T-helper 1 cell treated with Interleukin-12 subunit alpha and Interleukin-12 subunit beta and Interleukin-4 antibody, amounts not matched to agents 30 ng/mL and 1 ng/mL, for 36 hours (primary cell): ENCODE data around the gene ACTL6A. TPM values are rescaled to one million over a fixed set of nuclear protein-coding genes. Genes with fewer than 3 reads are reported as not detected.

Source experiments
- intact Hi-C: fragments of 100-400 bp; cut with micrococcal nuclease; formaldehyde crosslinking; loops from one replicate; pipeline ENCODE4 v1.15.1; 2024
- total RNA-seq: library from RNA; stranded (reverse); gene quantifications from 2 replicates; pipeline ENCODE4 v1.2.3, GENCODE V29; 2022

ACTL6A gene
- total RNA-seq, 1 donor from 2014 or later, result 77.8 TPM

DNA sequence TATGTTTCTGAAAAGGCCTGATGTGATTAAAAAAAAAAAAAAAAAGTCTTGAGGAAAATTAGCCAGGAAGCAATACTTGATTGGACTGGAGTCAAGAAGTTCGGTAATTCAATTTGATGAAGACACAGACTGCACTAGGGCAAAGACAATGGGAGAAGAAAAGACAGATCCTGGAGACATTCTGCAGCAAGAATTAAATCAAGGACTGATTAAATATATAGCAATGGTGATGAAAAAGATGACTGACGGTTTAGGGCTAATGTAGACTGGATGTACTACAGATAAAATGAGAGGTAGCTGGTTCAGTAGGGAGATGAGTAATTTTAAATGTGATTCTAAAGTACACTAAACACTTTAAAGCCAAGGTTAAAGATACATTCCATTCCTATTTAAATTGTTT, 27.9 kb downstream of the ACTL6A start:
- intact Hi-C loops, result no loop called here

GRCh38 chr3:179591313-179591712, 28.6 kb downstream of the ACTL6A start:
- intact Hi-C loops, result no loop called here

GRCh38 chr3:179599531-179599930, 36.8 kb downstream of the ACTL6A start:
- intact Hi-C loops, result no loop called here

GRCh38 chr3:179603321-179603720, 40.6 kb downstream of the ACTL6A start:
- intact Hi-C loops, result no loop called here

- intact Hi-C loops, result loop anchor here (1.0 to 2.0 kb wide), 10 partner anchors 42 to 1308 kb away; partner anchors contain the start of genes ACTL6A, FXR1, GNB4 and MFN1
Measured at GRCh38 chr3:179603831-179604230, 41.1 kb downstream of the ACTL6A start.

GRCh38 chr3:179604321-179605078, 41.8 kb downstream of the ACTL6A start, which contains the start of the genes MRPL47 and NDUFB5:
TSS of gene MRPL47 (minus strand) at chr3:179604638. CDS start at chr3:179604624, 14 bp downstream.
TSS of gene NDUFB5 (plus strand) at chr3:179604794. CDS start at chr3:179604816, 22 bp downstream.
- intact Hi-C loops, result loop anchor here (1.0 to 2.0 kb wide), 10 partner anchors 42 to 1308 kb away; partner anchors contain the start of genes ACTL6A, FXR1, GNB4 and MFN1

DNA sequence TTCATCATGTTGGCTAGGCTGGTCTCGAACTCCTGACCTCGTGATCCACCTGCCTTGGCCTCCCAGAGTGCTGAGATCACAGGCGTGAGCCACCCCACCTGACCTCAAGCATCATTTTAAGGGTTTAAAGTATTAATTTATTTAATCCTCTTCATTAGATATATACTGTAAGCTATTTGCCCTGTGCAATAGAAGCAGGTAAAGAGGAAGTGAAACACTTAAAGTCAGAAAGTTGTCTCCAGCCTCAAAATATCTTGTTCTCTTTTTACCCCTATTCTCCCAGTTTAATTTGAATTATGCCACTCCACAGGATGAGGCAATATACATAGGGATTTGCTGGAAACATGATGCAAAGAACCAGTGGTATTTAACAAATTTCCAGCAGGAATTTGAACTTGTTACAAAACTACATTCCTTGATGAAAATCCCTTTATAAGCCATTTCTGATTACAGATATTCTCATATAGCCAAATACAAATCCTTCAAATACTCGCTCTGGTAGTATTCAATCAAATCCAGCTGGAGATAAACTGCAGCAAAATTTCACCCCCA, 43.9 kb downstream of the ACTL6A start:
- intact Hi-C loops, result no loop called here

- intact Hi-C loops, result loop anchor here (1.0 to 2.0 kb wide), 6 partner anchors 43 to 1380 kb away; partner anchors contain the start of genes ACTL6A, DNAJC19 and TTC14
Measured at GRCh38 chr3:179608931-179609720, 46.4 kb downstream of the ACTL6A start.

- intact Hi-C loops, result no loop called here
Measured at GRCh38 chr3:179610066-179610465, 47.3 kb downstream of the ACTL6A start.

DNA sequence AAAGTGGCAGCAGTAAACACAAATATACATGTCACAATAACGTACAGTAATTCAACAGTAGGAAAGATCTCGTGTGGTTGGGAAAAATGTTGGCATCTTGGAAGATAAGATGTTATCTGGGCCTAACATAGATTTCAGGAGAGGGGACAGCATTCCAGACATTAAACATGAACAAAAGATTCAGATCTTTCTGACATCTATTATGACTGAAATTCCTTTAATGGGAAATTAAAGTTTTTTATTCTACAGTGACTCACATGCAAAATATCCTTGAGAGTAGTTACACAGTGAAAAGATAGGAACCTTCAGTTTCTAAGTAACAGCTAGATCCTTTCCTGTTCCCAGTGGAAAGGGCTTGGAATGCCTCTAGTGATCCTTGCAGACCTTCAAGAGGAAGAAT, 51.1 kb downstream of the ACTL6A start:
- intact Hi-C loops, result no loop called here

DNA sequence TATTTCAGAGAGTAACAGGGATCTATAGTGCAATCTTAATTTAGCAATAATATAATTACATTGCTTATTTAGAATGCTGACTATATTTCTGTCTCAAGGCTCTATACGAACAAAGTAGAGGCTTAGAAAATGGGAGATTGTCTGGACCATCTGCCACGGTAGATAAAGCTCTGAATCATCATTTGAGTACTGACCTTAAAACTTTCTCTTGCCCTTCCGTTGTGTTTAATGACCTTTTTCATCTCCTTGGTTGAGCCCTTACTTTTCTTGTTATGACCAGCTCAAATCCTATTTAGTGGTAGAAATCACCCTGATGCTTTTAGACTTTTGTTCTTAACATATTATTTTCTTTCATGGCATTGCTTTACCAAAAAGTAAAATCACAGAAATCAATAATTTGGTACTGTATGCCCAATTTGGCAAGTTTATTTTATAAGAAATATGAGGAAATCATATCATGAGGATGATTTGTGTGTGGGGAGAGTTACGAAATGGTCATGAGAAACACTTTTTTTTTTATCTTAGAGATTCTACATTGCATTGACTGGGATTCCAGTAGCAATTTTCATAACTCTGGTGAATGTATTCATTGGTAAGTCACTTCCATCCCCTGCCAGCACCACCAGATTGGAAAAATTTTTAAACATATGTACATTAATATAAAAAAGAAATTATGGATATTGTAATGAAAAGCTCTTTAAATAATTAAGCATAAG, 52.9 kb downstream of the ACTL6A start:
- intact Hi-C loops, result no loop called here

DNA sequence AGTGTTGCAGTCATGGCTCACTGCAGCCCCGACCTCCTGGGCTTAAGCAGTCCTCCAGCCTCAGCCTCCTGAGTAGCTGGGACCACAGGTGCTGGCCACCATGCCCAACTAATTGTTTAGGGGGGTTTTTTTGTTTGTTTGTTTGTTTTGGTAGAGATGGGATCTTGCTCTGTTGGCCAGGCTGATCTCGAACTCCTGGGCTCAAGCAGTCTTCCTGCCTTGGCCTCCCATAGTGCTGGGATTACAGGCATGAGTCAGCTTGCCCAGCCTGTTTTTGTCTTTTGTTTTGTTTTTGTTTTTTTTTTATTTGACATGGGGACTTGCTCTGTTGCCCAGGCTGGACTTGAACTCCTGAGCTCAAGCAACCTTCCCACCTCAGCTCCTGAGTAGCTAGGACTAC, 59.3 kb downstream of the ACTL6A start:
- intact Hi-C loops, result no loop called here

- intact Hi-C loops, result no loop called here
Measured at GRCh38 chr3:179624451-179624850, 61.7 kb downstream of the ACTL6A start.

DNA sequence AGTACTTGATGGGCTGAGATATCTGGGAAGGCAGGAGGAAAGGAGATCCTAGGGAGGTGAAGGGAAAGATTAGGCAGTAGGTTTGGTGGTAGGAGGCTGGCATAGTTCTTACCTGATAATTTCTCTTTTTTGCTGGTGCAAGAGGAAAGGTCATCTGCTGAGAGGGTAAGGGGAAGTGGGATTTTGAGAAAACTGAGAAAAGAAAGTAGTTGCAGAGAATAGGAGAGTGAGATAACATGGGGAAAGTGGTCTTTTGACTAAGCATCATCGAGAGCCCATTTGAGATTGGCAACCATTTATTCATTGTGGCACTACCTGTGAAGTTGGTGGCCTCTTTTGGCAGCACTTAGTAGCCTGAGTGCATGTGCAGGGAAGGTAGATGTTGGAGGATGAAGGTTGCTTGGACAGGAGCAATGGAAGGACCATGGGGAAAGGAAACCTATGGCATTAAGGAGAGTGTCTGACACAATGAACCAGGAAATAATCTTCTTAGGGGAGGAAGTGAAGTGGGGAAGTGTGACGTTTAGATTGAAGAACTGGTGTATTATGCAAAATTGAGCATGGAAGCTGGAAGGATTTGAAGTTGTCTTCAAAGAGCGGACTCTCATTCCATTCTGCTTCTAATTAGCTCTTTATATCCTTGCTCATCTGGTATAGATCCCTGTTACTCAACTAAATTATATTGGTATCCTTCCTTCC, 68.2 kb downstream of the ACTL6A start:
- intact Hi-C loops, result no loop called here

Other genes with a start within 250 kb of the ACTL6A start
- gene ZNF639, start 239.9 kb upstream of the ACTL6A start, total RNA-seq, result 28.9 and 30.5 TPM in 2 replicates
- gene MFN1, start 215.2 kb upstream of the ACTL6A start, total RNA-seq, result 32.9 and 39.8 TPM in 2 replicates
- gene GNB4, start 111.5 kb upstream of the ACTL6A start, total RNA-seq, result 15.4 and 16.5 TPM in 2 replicates
- gene MRPL47, start 41.7 kb downstream of the ACTL6A start, total RNA-seq, result 41.3 and 47.0 TPM in 2 replicates
- gene NDUFB5, start 41.9 kb downstream of the ACTL6A start, total RNA-seq, result 85.7 and 88.4 TPM in 2 replicates
- gene USP13, start 90.1 kb downstream of the ACTL6A start, total RNA-seq, result 6.5 and 7.2 TPM in 2 replicates